GM10847 (cell line): ENCODE data around the gene SOX21.

ENCODE experiments used
- POLR2A ChIP-seq: IDR thresholded peaks from 2 replicates; pipeline ENCODE4 v1.6.1; 2011; ENCODE audit not compliant: insufficient read length; ENCODE audit errors: extremely low read depth

SOX21 gene

DNA sequence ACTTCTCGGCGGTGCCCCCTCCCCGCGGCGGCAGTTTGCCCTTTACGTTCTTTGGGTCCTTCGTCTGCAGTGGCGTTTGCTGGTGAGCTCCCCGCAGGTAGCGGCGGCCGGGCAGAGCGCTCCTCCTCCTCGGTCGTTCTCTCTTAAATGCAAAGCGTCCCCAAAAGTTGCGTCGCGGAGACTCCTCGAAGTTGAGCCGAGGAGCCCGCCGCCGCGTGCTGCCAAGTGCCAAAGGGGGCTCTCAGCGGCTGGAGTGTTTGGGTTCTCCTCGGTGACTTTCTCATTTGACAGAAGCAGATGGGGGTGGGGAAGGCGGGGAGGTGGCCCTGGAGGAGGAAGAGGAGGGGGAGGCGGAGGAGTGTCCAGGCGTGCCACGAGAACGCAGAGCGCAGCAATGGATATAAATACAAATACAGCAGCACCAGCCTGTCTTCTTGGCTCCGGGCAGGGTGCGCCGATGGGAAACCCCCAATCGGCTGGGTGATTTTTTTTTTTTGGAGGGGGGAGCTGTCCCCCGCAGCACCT, at the start of gene SOX21:
Gene SOX21, minus strand, starts transcription at position 259 of the 525 bp plus-strand sequence. CDS start 496 bp downstream, outside the sequence.
- TF ChIP-seq POLR2A: no peak

DNA sequence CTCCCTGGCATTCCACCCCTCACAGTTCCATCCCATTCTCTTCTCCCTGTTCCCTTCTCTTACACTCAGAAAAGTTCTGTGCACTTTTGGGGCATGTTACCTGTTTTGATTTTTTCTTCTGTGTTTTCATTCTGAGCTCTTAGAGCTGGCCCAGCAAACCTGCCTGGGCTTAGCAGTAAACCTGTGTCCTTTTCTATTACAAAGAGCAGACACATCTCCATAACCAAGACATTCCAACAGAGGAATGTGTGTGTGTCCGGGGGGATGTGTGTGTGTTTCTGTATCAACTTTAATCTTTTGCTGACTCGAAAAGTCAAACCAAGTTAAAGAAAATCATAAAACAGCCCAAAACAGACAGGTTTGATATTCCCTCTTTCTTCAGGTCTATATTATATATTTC, 49.1 kb upstream of the SOX21 start:
- TF ChIP-seq POLR2A: no peak

DNA sequence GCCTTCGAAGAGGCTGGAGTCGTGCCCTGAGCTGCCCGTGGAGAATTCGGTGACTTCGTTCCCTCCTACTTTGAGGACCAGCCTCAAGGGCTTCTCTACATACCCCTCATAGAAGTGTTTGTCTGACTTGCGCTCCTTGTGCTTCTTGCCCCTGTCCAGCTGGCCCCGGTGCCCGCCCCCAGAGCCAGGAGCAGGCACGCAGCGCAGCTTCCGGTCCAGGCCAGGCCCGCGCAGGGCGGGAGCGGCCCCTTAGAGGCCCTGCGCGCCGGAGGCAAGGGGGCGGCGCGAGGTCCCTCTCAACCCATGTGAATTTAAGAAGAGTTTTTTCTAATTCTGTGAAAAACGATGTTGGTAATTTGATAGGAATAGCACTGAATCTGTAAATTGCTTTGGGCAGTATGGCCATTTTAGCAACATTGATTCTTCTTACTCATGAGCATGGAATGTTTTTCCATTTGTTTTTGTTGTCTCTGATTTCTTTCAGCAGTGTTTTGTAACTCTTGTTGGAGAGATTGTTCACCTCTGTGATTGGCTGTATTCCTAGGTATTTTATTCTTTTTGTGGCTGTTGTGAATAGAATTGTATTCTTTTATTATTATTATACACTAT, 46.9 kb upstream of the SOX21 start:
- TF ChIP-seq POLR2A: no peak

DNA sequence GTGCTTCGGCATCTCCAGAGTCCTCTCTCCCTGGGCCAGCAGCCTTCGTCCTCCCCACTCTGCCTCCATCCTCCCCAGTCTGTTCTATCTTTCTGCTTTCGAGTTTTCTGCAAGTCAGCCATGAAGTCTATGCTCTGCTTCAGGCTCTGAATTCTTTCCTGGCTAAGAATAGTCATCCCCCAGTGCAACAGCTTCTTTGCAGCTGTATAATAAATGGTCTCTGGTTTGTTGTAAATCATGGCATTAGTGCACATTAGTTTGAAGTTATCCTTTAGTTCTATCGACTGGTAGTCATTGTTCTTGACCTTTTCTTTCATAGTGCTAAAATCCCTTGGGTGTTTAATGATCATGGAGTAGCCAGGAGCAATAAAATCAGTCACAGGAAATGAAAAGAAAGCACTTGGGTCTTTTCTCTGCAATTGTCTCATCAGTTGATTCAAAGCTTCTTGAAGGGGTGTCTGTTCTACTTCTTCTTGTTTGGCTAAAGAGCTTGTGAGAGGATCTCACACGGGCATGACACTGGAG, 46.2 kb upstream of the SOX21 start:
- no peak for TF ChIP-seq POLR2A

DNA sequence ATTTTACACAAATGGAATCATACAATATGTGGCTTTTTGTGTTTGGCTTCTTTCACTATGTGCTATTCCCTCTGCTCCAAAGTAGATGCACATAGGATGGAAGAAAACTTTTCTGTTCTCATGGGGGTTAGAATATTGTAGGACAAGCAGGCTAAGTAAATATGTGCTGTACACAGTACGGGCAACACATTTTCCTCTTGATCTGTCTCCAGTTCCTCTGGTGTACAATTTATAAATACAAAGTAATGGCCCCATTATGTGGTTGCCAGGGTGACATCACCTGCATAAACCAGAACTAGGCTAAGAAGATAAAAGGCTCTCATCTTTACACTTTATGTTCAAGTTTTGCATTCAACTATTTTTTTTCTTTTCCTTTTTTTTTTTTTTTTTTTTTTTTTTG, 41.0 kb upstream of the SOX21 start:
- no peak for TF ChIP-seq POLR2A

DNA sequence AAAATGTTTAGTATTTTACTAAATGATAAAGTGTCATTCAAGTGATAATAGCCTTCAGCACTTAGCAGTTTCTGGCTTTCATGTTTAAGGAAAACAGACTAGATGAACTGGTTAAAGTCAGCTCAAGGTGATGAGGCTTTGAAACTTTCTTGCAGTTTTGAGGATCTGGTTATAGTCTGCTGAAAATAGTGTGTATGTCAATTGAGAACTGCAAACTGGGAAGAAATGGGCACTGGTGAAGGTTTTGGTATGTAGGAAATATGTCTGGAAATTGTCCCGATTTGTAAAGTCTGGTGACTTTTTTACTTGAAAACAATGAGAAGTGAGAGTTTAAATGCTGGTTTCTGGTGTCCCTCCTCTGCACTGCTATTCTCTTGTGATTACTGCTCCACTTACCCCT, 36.8 kb upstream of the SOX21 start:
- no peak for TF ChIP-seq POLR2A

DNA sequence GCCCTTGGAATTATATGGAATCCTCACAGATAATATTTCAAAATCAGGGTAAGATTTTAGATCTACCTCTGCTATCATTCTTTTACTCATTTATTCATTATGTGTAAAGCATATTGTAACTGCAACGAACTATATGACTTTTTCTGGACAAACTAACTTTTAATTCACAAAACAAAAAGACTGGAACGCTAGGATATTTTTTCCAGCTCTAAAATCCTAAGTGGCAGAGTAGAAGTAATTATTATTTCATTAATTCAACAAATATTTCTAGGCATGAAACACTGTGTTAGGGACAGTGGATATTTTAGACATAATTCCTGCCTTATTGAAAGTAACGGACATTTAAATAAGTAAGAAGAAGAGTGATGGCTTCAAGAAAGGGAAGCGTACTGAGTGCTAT, 26.9 kb upstream of the SOX21 start:
- no peak for TF ChIP-seq POLR2A

DNA sequence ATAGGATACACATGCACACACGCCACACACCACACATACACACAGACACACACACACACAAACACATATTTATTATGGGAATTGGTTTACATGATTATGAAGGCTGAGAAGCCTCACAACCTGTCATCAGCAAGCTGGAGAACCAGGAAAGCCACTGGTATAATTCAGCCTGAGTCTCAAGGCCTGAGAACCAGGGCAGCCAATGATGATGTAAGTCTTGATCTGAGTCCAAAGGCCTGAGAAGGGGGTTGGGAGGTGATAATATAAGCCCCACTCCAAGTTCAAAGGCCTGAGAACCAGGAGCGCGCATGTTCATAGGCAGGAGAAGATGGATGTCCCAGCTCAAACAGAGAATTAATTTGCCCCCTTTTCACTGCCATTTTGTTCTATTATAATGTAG, 18.7 kb upstream of the SOX21 start:
- TF ChIP-seq POLR2A: no peak

DNA sequence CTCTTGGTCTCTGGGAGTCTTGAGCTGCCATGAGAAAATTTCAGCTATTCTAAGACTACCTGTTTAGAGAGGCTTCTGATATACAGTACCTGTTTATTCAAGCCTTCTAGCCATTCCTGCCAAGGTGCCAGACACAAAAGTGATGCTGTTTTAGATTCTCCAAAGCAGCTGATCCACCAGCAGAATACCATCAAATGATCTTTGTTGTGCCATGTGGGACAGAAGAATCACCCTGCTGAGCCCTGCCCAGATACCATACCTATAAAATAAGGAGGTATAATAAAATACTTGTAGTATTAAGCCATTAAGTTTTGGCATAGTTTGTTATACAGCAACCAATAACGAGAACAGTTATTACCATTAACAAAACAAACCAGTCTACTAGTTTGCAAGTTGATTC, 14.1 kb upstream of the SOX21 start:
- TF ChIP-seq POLR2A: no peak

DNA sequence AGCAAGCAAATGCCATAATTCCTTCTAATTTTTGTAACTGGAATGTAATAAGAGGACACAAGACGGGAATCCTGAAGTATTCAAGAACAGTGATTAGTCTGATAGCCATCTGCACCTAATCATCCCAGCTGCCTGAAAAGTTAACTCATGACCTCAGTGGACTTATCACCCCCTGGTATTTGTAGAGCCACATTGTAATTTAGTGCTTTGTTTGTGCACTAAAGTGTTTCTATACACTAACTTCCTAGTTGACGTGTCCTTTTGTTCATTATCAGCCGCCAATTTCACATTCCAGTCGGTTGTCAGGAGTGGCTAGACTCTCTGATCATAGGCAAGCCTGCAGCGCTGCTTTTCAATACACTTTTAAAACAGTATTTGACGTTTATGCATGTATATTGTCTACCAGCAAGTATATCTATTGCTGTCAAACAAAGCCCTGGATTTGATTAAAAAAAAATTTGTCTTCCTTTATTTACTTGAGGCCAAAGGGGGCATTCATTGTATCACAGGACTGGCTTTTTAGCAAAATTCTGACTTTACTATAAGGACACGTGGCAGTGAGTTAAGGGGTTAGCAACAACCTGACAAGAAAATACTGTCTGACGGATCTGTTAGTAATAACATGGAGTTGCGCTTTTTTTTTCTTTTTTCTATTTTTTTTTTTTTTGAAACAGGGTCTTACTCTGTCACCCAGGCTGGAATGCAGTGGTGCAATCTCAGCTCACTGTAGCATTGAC, 10.4 kb upstream of the SOX21 start:
- no peak for TF ChIP-seq POLR2A

DNA sequence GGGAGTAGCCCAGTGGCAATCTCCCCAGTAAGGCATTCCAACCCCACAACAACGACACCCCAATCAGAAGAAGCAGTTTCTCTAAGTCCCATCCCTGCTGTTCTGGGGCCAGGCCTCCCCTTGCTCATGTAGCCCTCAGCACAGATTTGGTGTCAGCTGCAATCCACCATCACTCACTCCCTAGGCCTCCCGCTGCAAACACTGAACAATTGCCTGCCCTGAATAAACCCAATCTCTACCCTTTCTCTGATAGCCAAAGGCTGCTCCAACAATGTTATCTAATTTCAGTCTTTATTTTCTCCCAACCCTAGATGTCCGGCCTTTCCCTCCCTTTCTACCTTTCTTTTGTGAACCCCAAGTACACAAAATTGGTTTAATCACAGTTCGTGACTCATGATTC, 5.6 kb upstream of the SOX21 start:
- TF ChIP-seq POLR2A: no peak

DNA sequence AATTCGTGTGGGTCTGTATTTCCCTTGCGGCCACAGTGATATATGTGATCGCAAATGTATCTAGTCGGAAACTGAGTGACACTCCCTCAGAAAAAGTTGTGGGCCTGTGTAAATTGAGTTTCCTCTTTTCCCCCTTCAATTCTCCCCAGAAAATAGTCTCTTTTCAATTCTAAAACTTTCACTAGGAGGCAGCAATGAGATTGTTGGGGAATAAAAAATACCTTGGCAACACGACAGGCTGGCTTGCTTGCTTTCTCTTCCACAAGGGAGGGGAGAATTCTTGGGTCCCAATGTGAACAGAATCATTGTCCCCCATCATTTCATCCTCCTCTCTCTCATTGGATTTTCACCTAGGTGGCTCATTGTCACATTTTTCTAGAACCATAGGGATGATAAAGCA, 3.7 kb upstream of the SOX21 start:
- TF ChIP-seq POLR2A: no peak

DNA sequence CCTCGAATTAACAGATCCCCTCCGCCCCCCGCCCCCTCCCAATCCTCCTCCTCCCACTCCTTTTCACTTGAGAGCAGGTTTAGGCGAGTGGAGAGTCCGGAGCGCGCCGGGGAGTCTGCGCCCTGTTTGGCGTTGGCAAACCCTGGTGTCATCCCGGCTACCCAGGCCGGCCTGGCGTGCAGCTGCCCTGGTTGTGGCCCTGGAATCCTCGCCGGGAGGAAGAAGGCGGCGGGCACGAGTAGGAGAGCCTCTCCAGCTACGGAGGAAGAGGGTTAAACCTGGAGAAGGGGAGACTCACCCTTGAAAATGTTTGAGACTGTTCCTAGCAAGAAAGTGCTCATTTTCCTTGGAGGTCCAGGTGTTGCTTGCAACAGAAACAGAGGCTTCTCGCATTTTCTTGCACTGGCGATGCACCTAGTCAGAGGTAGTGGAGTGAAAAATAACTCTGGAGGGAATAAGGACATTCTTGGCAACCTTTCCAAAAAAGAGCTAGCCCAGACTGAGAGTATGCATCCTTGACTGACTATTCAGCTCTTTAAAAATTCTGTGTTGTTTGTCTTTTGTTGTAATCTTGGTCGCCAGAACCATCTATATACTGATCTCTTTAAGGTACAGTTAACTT, 1.3 kb upstream of the SOX21 start:
- no peak for TF ChIP-seq POLR2A

DNA sequence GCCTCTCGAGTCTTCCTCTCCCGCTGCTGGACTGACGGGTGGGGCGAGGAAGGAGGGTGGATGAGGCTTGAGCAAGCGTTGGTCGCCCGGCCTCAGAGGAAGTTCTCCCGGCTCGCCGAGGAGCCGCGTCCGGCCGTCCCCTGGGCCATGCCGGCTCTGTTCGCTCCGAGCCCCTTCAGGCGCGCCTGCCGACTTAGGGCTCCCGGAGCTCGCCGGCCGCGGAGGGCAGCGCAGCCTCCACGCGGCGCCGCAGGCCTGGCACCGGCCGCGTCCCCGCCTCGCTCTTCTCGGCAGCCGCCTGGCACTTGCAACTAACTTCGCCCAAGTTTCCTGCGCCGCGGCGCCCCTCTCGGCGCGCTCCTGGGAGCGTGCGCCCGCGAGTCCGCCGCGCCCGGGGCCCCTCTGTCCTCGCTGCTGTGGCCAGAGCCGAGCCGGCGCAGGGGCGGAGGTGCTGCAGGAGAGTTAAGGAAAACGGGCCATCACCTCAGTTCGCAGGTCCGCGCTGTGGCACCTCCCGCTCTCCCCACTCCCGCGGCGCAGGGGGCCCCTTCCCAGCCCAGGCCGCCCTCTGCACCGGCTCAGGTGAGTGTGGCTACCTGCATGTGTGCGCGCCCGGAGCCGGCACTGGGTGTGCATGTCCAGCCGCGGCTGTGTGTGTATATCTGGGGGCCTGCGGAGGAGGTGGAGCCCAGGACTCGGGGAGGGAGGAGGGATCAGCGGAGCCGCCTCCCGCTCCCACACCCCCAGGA, 641 bp upstream of the SOX21 start:
- TF ChIP-seq POLR2A: no peak

DNA sequence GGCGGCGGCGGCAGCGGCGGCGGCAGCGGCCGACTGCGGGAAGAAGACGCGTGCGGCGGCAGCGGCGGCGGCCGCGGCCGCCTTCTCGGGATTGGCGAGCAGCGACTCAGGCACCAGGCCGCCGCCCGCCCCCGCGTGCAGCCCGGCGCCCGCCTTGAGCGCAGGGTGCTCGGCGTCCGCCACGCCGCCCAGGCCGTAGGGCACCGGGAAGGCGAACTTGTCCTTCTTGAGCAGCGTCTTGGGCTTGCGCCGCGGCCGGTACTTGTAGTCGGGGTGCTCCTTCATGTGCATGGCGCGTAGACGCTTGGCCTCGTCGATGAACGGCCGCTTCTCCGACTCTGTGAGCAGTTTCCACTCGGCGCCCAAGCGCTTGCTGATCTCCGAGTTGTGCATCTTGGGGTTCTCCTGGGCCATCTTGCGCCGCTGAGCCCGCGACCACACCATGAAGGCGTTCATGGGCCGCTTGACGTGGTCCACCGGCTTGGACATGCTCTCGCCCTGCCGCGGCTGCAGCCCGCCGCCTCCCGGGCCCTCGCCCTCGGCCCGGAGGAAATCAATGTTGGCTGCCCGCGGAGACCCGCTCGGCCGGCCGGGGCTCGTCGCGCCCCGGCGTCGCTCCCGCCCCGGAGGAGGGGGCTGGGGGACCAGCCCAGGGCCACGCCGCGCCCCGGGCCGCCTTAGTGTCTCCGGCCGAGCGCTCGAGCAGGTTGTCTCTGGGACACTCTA, 621 bp downstream of the SOX21 start:
- TF ChIP-seq POLR2A: no peak
